Spleen (tissue), 7 donors: Measurements from ENCODE around the gene JAG1.

ENCODE experiments used
- CTCF ChIP-seq, 11 experiments: fragments of 200-600 bp in 7 of 11; fragments of 450-650 bp in 4 of 11; sonication (generic) in 4 of 11; IDR thresholded peaks in 8 of 11; conservative IDR thresholded peaks in 3 of 11; 1 replicate in 7 of 11; 2 replicates in 4 of 11; pipeline versions ENCODE4 v1.4.0 to v1.8.0; 2016 to 2021; ENCODE audit warnings: antibody characterized with exemption in 11 of 11, inconsistent platforms in 4 of 11, mild to moderate bottlenecking in 1 of 11
- POLR2AphosphoS5 ChIP-seq, 3 donors: sonication (generic); formaldehyde crosslinking; IDR thresholded peaks; one replicate each; pipeline ENCODE4 v1.5.1; 2017; ENCODE audit warnings: antibody characterized with exemption in 3 of 3
- donor health status: DM: no; HTN: no; CAD: no; lungs with moderate emphysema.
- donor health status: DM: no; HTN: no; CAD: no.
- donor health status: DM: no; HTN: no; CAD: no.

GRCh38 chr20:10699941-10700340 lies 26.1 kb upstream of the JAG1 start:
- TF ChIP-seq CTCF (IDR thresholded peaks at IDR 0.05 in 8 of 11, conservative IDR thresholded peaks at IDR 0.05 in 3 of 11), result no peak
- TF ChIP-seq POLR2AphosphoS5 (IDR thresholded peaks at IDR 0.05), result no peak
